K562 (cell line): ENCODE data around the gene ADK. TPM values are rescaled to one million over a fixed set of nuclear protein-coding genes. Genes with fewer than 3 reads are reported as not detected.
"Not testable (repeated sequence)": the region's sequence is repeated elsewhere in the genome, so short reads cannot be mapped to it uniquely, and the experiment has no call there.

Experiments
- ATAC-seq: fragments of 200-7000 bp; cut with Tn5 transposase; 3 replicates; pipeline ENCODE4 v1.9.1; 2020; ENCODE audit warnings: moderate library complexity
- BruUV-seq: library from RNA; stranded (reverse); fragments of 400-500 nt; replicated peaks from 2 replicates; lab custom pipeline; 2021; lab: Mats Ljungman, UMichigan
- CTCF ChIA-PET: fragments of 300-600 bp; formaldehyde crosslinking; extraction: SDS; loops from one replicate; lab custom pipeline; 2021; ENCODE audit warnings: low intra/inter-chr PET ratio; lab: Yijun Ruan, JAX
- POLR2A ChIA-PET: fragments of 300-600, 350-650 bp; sonication (Branson Sonifier 250); formaldehyde crosslinking; extraction: SDS; loops from one replicate; lab custom pipeline; 2021; ENCODE audit warnings: antibody characterized with exemption, inconsistent platforms; lab: Yijun Ruan, JAX
- DNase-seq, 4 experiments: peaks; one replicate each; pipeline versions ENCODE4 v3.0.0 to v3.0.0-alpha.2; 2011 to 2018; ENCODE audit warnings: low spot score in 3 of 4, mixed read lengths in 3 of 4; ENCODE audit errors: extremely low read depth in 1 of 4
- FAIRE-seq: peaks from 2 replicates; lab custom pipeline; 2011; peaks lifted over from hg19 to GRCh38; lab: Jason Lieb, UNC
- H2AFZ ChIP-seq: 2 replicates; pipeline ENCODE4 v1.6.0; 2011; ENCODE audit warnings: low read depth, low read length, control low read depth, inconsistent platforms
- H3K27ac ChIP-seq: fragments of 200-600 bp; 3 replicates; pipeline ENCODE4 v1.8.0; 2011; ENCODE audit warnings: low read depth, mild to moderate bottlenecking, control low read depth, inconsistent platforms, low read length, moderate library complexity, mixed read lengths; ENCODE audit errors: extremely low read depth
- H3K27me3 ChIP-seq, 2 experiments: fragments of 300-600 bp in 1 of 2; 2 replicates in 1 of 2; 3 replicates in 1 of 2; pipeline versions ENCODE4 v1.6.0 to v1.8.0; 2011; ENCODE audit warnings: inconsistent platforms in 2 of 2, low read length in 2 of 2, mild to moderate bottlenecking in 1 of 2, mixed read lengths in 1 of 2, moderate library complexity in 1 of 2; ENCODE audit not compliant: control insufficient read depth in 2 of 2, insufficient read depth in 2 of 2
- H3K36me3 ChIP-seq: fragments of 300-600 bp; 3 replicates; pipeline ENCODE4 v1.8.0; 2011; ENCODE audit warnings: mild to moderate bottlenecking, low read length, inconsistent platforms; ENCODE audit not compliant: control insufficient read depth, insufficient read depth
- H3K4me1 ChIP-seq, 2 experiments: fragments of 200-600 bp in 1 of 2; replicated peaks in 1 of 2; 2 replicates in 1 of 2; 3 replicates in 1 of 2; pipeline versions ENCODE4 v1.5.1 to v1.8.0; 2011; ENCODE audit warnings: inconsistent platforms in 2 of 2, low read length in 2 of 2, mild to moderate bottlenecking in 1 of 2, mixed read lengths in 1 of 2, moderate library complexity in 1 of 2; ENCODE audit not compliant: control insufficient read depth in 2 of 2, insufficient read depth in 2 of 2
- H3K4me2 ChIP-seq: 2 replicates; pipeline ENCODE4 v1.6.1; 2011; ENCODE audit warnings: low read length, control low read depth, inconsistent platforms, mixed read lengths; ENCODE audit not compliant: insufficient read depth
- H3K4me3 ChIP-seq: fragments of 200-600 bp; sonication (generic), shearing (Covaris generic); 2 replicates; pipeline ENCODE4 v1.5.1; 2016; ENCODE audit warnings: control low read depth, inconsistent platforms
- H3K79me2 ChIP-seq: fragments of 200-600 bp; 3 replicates; pipeline ENCODE4 v1.8.0; 2011; ENCODE audit warnings: low read length, inconsistent platforms; ENCODE audit not compliant: control insufficient read depth, insufficient read depth
- H3K9ac ChIP-seq, 2 experiments: 2 replicates each; pipeline versions ENCODE4 v1.6.0 to v1.6.1; 2011; ENCODE audit warnings: low read depth in 2 of 2, low read length in 2 of 2, control low read depth in 1 of 2, inconsistent platforms in 1 of 2, mild to moderate bottlenecking in 1 of 2, mixed read lengths in 1 of 2; ENCODE audit not compliant: insufficient read depth in 1 of 2
- H3K9me1 ChIP-seq: one replicate; pipeline ENCODE4 v1.6.0; 2011; ENCODE audit warnings: inconsistent platforms, mild to moderate bottlenecking, low read length, moderate library complexity; ENCODE audit not compliant: control insufficient read depth, insufficient read depth
- H3K9me3 ChIP-seq: replicated peaks from 2 replicates; pipeline ENCODE4 v1.5.1; 2011; ENCODE audit warnings: low read depth, low read length, inconsistent platforms; ENCODE audit not compliant: control insufficient read depth, insufficient read depth
- H4K20me1 ChIP-seq: replicated peaks from 2 replicates; pipeline ENCODE4 v1.6.1; 2011; ENCODE audit warnings: low read length, inconsistent platforms, mixed read lengths; ENCODE audit not compliant: control insufficient read depth, insufficient read depth
- BCOR ChIP-seq: fragments of 450-650 bp; IDR thresholded peaks from 2 replicates; pipeline ENCODE4 v1.6.1; 2016
- CTBP1 ChIP-seq: fragments of 450-650 bp; IDR thresholded peaks from 2 replicates; pipeline ENCODE4 v1.6.1; 2016; ENCODE audit warnings: borderline replicate concordance
- DPF2 ChIP-seq: fragments of 450-650 bp; IDR thresholded peaks from 2 replicates; pipeline ENCODE4 v1.6.1; 2016
- FOSL1 ChIP-seq: fragments of 200-800 bp; sonication (Bioruptor generic); conservative IDR thresholded peaks from 2 replicates; pipeline ENCODE4 v1.6.1; 2016; ENCODE audit warnings: missing genetic modification characterization, missing compliant biosample characterization
- FOXP1 ChIP-seq: sonication (generic); formaldehyde crosslinking; IDR thresholded peaks from 2 replicates; pipeline ENCODE4 v1.8.0; 2022; ENCODE audit warnings: mild to moderate bottlenecking, missing genetic modification reagents
- HMBOX1 ChIP-seq: sonication (generic); IDR thresholded peaks from 2 replicates; pipeline ENCODE4 v1.6.1; 2016
- SMAD3 ChIP-seq: fragments of 450-650 bp; formaldehyde crosslinking; conservative IDR thresholded peaks from 2 replicates; pipeline ENCODE4 v1.4.0; 2020; ENCODE audit warnings: mild to moderate bottlenecking
- STAT5A ChIP-seq: IDR thresholded peaks from 2 replicates; pipeline ENCODE4 v1.6.1; 2012; ENCODE audit warnings: low read length, inconsistent platforms, borderline replicate concordance
- STAT6 ChIP-seq: sonication (generic); formaldehyde crosslinking; IDR thresholded peaks from 2 replicates; pipeline ENCODE4 v1.8.1; 2023; ENCODE audit warnings: mild to moderate bottlenecking, missing genetic modification reagents
- USF1 ChIP-seq: sonication (generic); formaldehyde crosslinking; IDR thresholded peaks from 2 replicates; pipeline ENCODE4 v1.9.0; 2022; ENCODE audit warnings: mild to moderate bottlenecking, missing genetic modification reagents
- ZNF146 ChIP-seq: IDR thresholded peaks from one replicate; pipeline ENCODE4 v1.6.1; 2018; ENCODE audit warnings: missing compliant biosample characterization; ENCODE audit not compliant: unreplicated experiment
- WGBS: fragments of 100-300 bp; shearing (Covaris generic); methylation state at CpG from one replicate; pipeline ENCODE4 v1.1.6; 2016; ENCODE audit warnings: low coverage, mixed read lengths; ENCODE audit not compliant: insufficient coverage; ENCODE audit errors: missing lambda C conversion rate; 5-methylcytosine and 5-hydroxymethylcytosine counted together
- in situ Hi-C: fragments of 300-500 bp; cut with MboI; formaldehyde crosslinking; loops from 4 replicates; pipeline ENCODE4 v1.15.0; 2018; ENCODE audit warnings: inconsistent platforms, mixed read lengths
- intact Hi-C: fragments of 100-400 bp; cut with micrococcal nuclease; formaldehyde crosslinking; loops from 2 replicates; pipeline ENCODE4 v1.14.2; 2022
- polyA plus RNA-seq, 8 experiments: library from polyadenylated mRNA; depleted of rRNA in 4 of 8; stranded (reverse) in 5 of 8; unstranded in 3 of 8; fragments of >200 nt; fragmentation: Nextera tagmentation in 2 of 8; fragmentation: Illumina TruSeq in 1 of 8; extraction: Ambion mirVana in 2 of 8; extraction: Trizol in 1 of 8; gene quantifications; 2 replicates each; pipeline versions ENCODE4 v1.2.1 to v1.2.3, GENCODE V29; 2011 to 2014; ENCODE audit warnings: inconsistent platforms in 1 of 8, missing spikeins in 1 of 8
- total RNA-seq, 7 experiments: library from RNA; depleted of rRNA in 6 of 7; stranded (reverse); fragments of >200 nt in 6 of 7; fragmentation: Illumina TruSeq in 2 of 7; extraction: Trizol in 2 of 7; gene quantifications; 2 replicates each; pipeline versions ENCODE4 v1.2.1 to v1.2.3, GENCODE V29; 2011 to 2021; ENCODE audit warnings: low replicate concordance in 1 of 7

Gene ADK
- total and polyA plus RNA-seq, 9 of the 15 experiments (the other 6 are each of a cell fraction or from before 2014, with no cell fraction given), result 54.2 to 97.8 (median 73.6) TPM

- WGBS, result 94% methylated on average over 3 of the region's 4 CpGs
These were observed 71.4 kb downstream of the ADK start for GRCh38 chr10:74222467-74222866.

GRCh38 chr10:74223755-74224529, 72.9 kb downstream of the ADK start:
- no peaks in the 10 kb centered on the region; the same call in 2 of the 3 replicates for H3K36me3 ChIP-seq
- no peaks in the 10 kb centered on the region for H3K9me1 ChIP-seq
- peaks cover 0 to 5% of the 10 kb centered on the region in 2 experiments; a peak in 2 of 5 replicates for H3K4me1 ChIP-seq
- no peaks in the 10 kb centered on the region for H3K27me3 ChIP-seq
- in situ Hi-C loops, result no loop called here
- POLR2A ChIA-PET, result interaction anchor here (0.9 to 1.4 kb wide), 2 partner anchors 10 to 17 kb away, joined by 3 to 6 read pairs; no protein-coding TSS in a partner anchor
- no peak for DNase-seq
- FAIRE-seq, result no peak
- 33% methylated on average over 9 of the region's 9 CpGs for WGBS
- ATAC-seq, result peak; percentile 68
- H3K79me2 ChIP-seq, result no peaks in the 10 kb centered on the region
- CTCF ChIA-PET, result no interaction called here
- intact Hi-C loops, result no loop called here
- no peaks in the 10 kb centered on the region for H3K9me3 ChIP-seq
- H3K27ac ChIP-seq, result peak overlapping the region; percentile 4; the same call in 2 of the 3 replicates
- no peaks in the 10 kb centered on the region for H4K20me1 ChIP-seq
- H3K4me2 ChIP-seq, result no peak overlapping the region
- H3K4me3 ChIP-seq, result no peak overlapping the region
- BruUV-seq, result no TSS peak
- H2AFZ ChIP-seq, result no peak overlapping the region
- H3K9ac ChIP-seq, result no peak overlapping the region
- TF ChIP-seq HMBOX1 (0 out of 2 replicates have a peak, but pooled peaks have one; percentile 60), FOSL1 (tag) (peak; percentile 85), DPF2 (peak; percentile 48; the same call in 1 of the 2 replicates), SMAD3 (no peak), STAT5A (no peak), USF1 (CRISPR knock-in tag) (no peak), CTBP1 (no peak), FOXP1 (no peak), STAT6 (CRISPR knock-in tag) (no peak)

More at GRCh38 chr10:74222467-74222866, 71.4 kb downstream of the ADK start:
- in situ Hi-C loops, H3K4me2 ChIP-seq, POLR2A ChIA-PET, H2AFZ ChIP-seq, H3K79me2 ChIP-seq, intact Hi-C loops, H3K36me3 ChIP-seq, CTCF ChIA-PET, H3K27ac ChIP-seq, H3K27me3 ChIP-seq, H4K20me1 ChIP-seq, H3K9me3 ChIP-seq, FAIRE-seq, DNase-seq, H3K9ac ChIP-seq, ATAC-seq, H3K9me1 ChIP-seq, BruUV-seq, H3K4me3 ChIP-seq, H3K4me1 ChIP-seq: not testable (repeated sequence)
- TF ChIP-seq BCOR (peak; percentile 65; the same call in 1 of the 2 replicates), ZNF146 (CRISPR knock-in tag) (peak; percentile 62)
